Measurements from ENCODE around the gene NKAIN2. TPM values are rescaled to one million over a fixed set of nuclear protein-coding genes. Genes with fewer than 3 reads are reported as not detected.

Gene NKAIN2
- total and polyA plus RNA-seq, 9 of the 15 experiments (the other 6 are each of a cell fraction or from before 2014, with no cell fraction given) = not detected

DNA sequence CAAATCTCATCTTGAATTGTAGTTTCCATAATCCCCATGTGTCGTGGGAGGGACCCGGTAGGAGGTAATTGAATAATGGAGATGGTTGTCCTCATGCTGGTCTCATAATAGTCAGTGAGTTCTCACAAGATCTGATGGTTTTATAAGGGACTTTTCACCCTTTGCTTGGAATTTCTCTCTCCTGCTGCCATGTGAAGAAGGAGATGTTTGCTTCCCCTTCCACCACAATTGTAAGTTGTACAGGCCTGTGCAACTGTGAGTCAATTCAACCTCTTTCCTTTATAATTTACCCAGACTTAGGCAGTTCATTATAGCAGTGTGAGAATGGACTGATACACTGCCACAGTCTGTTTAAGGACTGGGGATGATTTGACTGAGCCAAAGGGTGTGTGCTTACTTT lies 44.7 kb downstream of the NKAIN2 start:
- DNase-seq (ENCODE audit: extremely low read depth in 1 of 4, low spot score in 3 of 4) (no peak), ATAC-seq (no peak), FAIRE-seq (no peak)
- H3K9ac ChIP-seq (ENCODE audit: insufficient read depth in 1 of 2, low read depth in 2 of 2, low read length in 2 of 2) = no peak overlapping the region
- ChIA-PET CTCF (ENCODE audit: low intra/inter-chr PET ratio) (no interaction called here), POLR2A (no interaction called here)
- BruUV-seq (replicated peaks) = no TSS peak
- 0% methylated on average over 2 of the region's 2 CpGs for WGBS (ENCODE audit: insufficient coverage, low coverage, missing lambda C conversion rate)
- no peak overlapping the region for H3K4me3 ChIP-seq
- no peaks in the 10 kb centered on the region for H4K20me1 ChIP-seq (replicated peaks; ENCODE audit: control insufficient read depth, insufficient read depth, low read length)
- no peaks in the 10 kb centered on the region for H3K79me2 ChIP-seq (ENCODE audit: control insufficient read depth, insufficient read depth, low read length)
- in situ Hi-C loops (cut with MboI) (no loop called here), intact Hi-C loops (cut with micrococcal nuclease) (no loop called here)
- no peak overlapping the region for H2AFZ ChIP-seq (ENCODE audit: low read depth, low read length)
- H3K4me1 ChIP-seq (replicated peaks in 1 of 2; ENCODE audit: control insufficient read depth in 2 of 2, insufficient read depth in 2 of 2, low read length in 2 of 2) = no peaks in the 10 kb centered on the region
- TF ChIP-seq, protein P1, sequence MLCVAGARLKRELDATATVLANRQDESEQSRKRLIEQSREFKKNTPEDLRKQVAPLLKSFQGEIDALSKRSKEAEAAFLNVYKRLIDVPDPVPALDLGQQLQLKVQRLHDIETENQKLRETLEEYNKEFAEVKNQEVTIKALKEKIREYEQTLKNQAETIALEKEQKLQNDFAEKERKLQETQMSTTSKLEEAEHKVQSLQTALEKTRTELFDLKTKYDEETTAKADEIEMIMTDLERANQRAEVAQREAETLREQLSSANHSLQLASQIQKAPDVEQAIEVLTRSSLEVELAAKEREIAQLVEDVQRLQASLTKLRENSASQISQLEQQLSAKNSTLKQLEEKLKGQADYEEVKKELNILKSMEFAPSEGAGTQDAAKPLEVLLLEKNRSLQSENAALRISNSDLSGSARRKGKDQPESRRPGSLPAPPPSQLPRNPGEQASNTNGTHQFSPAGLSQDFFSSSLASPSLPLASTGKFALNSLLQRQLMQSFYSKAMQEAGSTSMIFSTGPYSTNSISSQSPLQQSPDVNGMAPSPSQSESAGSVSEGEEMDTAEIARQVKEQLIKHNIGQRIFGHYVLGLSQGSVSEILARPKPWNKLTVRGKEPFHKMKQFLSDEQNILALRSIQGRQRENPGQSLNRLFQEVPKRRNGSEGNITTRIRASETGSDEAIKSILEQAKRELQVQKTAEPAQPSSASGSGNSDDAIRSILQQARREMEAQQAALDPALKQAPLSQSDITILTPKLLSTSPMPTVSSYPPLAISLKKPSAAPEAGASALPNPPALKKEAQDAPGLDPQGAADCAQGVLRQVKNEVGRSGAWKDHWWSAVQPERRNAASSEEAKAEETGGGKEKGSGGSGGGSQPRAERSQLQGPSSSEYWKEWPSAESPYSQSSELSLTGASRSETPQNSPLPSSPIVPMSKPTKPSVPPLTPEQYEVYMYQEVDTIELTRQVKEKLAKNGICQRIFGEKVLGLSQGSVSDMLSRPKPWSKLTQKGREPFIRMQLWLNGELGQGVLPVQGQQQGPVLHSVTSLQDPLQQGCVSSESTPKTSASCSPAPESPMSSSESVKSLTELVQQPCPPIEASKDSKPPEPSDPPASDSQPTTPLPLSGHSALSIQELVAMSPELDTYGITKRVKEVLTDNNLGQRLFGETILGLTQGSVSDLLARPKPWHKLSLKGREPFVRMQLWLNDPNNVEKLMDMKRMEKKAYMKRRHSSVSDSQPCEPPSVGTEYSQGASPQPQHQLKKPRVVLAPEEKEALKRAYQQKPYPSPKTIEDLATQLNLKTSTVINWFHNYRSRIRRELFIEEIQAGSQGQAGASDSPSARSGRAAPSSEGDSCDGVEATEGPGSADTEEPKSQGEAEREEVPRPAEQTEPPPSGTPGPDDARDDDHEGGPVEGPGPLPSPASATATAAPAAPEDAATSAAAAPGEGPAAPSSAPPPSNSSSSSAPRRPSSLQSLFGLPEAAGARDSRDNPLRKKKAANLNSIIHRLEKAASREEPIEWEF (CRISPR knock-in tag; IDR thresholded peaks at IDR 0.05) = no peak
- no peak for TF ChIP-seq NR2F6 (CRISPR knock-in tag; IDR thresholded peaks at IDR 0.05)
- TF ChIP-seq ELF4 (CRISPR knock-in tag; IDR thresholded peaks at IDR 0.05) = no peak
- TF ChIP-seq MIER1 (IDR thresholded peaks at IDR 0.05; ENCODE audit: low read depth) = no peak
- no peak for TF ChIP-seq POLR2AphosphoS2 (IDR thresholded peaks at IDR 0.05; ENCODE audit: low read length)
- H3K4me2 ChIP-seq (ENCODE audit: insufficient read depth, low read length) = no peak overlapping the region
- H3K27ac ChIP-seq (ENCODE audit: extremely low read depth, low read depth, low read length) = no peak overlapping the region
- peaks cover 2% of the 10 kb centered on the region for H3K9me3 ChIP-seq (replicated peaks; ENCODE audit: control insufficient read depth, insufficient read depth, low read depth, low read length)
- no peaks in the 10 kb centered on the region for H3K36me3 ChIP-seq (ENCODE audit: control insufficient read depth, insufficient read depth, low read length)
- H3K27me3 ChIP-seq (ENCODE audit: control insufficient read depth in 2 of 2, insufficient read depth in 2 of 2, low read length in 2 of 2) = no peaks in the 10 kb centered on the region
- no peaks in the 10 kb centered on the region for H3K9me1 ChIP-seq (ENCODE audit: control insufficient read depth, insufficient read depth, low read length)
